C4-2B (cell line): ENCODE measurements around the gene ERAS.

Experiments used
- CTCF ChIP-seq: fragments of 450-650 bp; conservative IDR thresholded peaks from 2 replicates; pipeline ENCODE4 v1.5.1; 2017; ENCODE audit warnings: mild to moderate bottlenecking
- ZFX ChIP-seq: fragments of 450-650 bp; IDR thresholded peaks from 2 replicates; pipeline ENCODE4 v1.6.1; 2017

DNA sequence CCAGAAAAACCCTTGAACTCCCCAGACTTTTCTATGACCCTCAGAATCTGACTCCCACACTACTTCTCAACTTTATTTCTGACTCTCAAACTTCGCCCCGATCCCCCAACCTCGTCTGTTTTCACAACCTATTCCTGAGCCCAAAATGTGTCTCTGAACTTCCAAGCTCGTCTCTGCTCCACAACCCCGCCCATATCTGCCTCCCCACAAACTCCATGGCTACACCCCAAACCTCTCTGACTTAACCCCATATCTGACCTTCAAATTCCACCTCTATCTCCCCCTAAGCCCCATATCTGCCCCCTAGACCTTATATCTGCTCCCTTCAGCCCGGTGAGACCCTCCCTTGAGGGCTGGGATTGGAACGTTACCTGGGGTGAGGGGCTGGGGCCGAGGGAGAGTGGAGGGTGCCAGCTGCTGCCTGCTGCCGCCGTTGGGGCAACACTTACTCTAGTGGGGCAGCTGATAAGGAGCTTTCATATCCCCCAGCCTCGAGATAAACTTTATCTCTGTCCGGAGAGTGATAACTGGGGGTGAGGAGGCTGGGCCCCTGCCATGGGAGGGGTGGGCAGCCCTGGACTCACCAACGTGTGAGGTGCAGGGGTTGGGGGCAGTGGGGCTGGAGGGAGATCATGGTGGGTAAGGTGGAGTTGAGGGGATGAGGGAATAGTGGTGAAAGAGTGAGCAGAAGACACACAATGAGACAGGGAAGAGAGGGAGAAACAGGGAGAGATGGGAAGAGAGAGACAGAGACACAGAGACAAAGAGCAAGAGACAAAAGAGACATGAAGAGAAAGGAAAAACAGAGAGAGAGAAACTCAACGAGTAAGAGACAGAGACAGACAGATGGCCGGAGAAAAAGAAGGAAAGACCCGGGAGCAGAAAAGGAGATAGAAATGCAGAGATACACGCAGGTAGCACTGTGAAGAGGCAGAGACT is 38.5 kb upstream of the ERAS start:
- no peak for TF ChIP-seq CTCF
- TF ChIP-seq ZFX, result no peak
